Fibroblast of pulmonary artery (primary cell): ENCODE measurements around the gene SMIM29.

Experiments used
- DNase-seq: peaks from one replicate; pipeline ENCODE4 v3.0.0-alpha.2; 2010; ENCODE audit warnings: low read depth
- H3K4me3 ChIP-seq: replicated peaks from 2 replicates; pipeline ENCODE4 v1.5.1; 2011; ENCODE audit warnings: low read depth, mild to moderate bottlenecking, control low read depth, low read length, moderate library complexity
- CTCF ChIP-seq: IDR thresholded peaks from 2 replicates; pipeline ENCODE4 v1.5.1; 2011; ENCODE audit warnings: mild to moderate bottlenecking, control low read depth, low read length, inconsistent platforms; ENCODE audit errors: missing control alignments

Gene SMIM29

GRCh38 chr6:34238585-34239499 lies 10.0 kb downstream of the SMIM29 start:
- peak overlapping the region; percentile 70 for H3K4me3 ChIP-seq
- DNase-seq: no peak
- TF ChIP-seq CTCF: no peak

DNA sequence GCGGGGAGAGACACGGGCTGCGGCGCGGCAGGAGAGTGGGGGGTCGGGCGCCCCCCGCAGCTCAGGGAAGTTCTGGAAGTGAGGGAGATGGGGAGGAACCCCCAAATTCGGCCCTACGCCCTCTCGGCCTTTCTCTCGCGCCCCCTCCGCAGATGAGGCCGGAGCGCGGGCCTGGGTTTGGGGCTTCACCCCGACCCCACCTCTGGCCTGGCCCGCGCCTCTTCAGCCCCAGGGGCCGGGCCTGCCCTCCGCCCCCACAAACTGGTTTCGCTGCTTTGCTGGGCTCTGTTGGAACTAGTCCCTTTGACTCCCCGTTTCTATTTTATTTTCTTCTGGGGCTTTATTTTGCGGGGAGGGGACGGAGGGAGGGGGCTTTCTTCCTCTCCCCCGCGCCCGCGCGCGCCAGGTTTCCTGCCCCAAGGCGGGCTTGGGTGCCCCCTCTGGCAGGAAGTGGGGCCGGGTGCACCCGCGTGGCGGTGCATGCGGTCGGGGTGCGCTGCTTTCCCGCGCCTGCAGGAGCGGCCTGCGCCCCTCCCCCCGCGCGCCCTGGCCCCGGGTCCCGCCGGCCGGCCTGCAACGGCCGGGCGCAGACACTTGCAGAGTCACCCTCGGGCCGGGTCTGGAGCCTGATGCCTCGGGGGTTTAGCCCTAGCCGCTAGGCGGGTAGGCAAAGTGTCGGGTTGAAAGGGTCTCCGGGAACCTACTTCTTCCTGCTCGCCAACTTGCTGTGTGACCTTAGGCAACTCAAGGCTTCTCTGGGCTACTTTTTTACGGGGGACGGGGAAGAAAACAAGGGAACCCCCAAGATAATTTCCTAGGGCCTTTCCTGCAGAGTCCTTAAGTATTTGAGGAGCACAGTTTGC lies 10.9 kb downstream of the SMIM29 start:
- TF ChIP-seq CTCF: no peak
- H3K4me3 ChIP-seq: peak overlapping the region; percentile 70
- no peak for DNase-seq

DNA sequence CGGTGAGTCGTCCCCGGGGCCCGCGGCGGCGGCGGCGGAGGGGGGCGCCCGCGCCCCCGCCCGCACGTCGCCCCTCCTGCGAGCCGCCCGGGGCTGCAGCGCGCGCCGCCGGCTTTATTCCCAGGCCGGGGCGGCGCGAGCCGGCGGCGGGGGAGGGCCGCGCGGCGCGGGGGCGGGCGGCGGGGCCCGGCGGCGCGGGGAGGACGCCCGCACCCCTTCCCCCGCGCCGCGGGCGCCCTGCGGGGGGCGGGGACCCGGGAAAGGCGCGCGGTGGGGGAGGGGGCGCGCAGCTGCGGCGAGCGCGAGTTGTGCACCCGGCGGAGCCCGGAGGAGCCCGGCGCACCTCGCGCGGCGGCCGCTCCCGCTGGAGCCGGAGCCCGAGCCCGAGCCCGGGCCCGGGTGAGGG lies 11.5 kb downstream of the SMIM29 start:
- H3K4me3 ChIP-seq: peak overlapping the region; percentile 70
- no peak for TF ChIP-seq CTCF
- DNase-seq: no peak

GRCh38 chr6:34236443-34237315 lies 12.1 kb downstream of the SMIM29 start, which contains the start of gene HMGA1:
TSS of gene HMGA1 (plus strand) at chr6:34236873. CDS start at chr6:34240781, 3,908 bp downstream.
- no peak for TF ChIP-seq CTCF
- peak within 1 kb of the TSS; percentile 70 for H3K4me3 ChIP-seq
- peak; percentile 82 for DNase-seq

GRCh38 chr6:34236131-34236442 lies 12.7 kb downstream of the SMIM29 start:
- DNase-seq: no peak
- peak overlapping the region; percentile 62 for H3K4me3 ChIP-seq

More at GRCh38 chr6:34236131-34236442, 12.7 kb downstream of the SMIM29 start:
- TF ChIP-seq CTCF: no peak
